SK-N-SH (cell line): Measurements from ENCODE around the gene PLXNB1. TPM values are rescaled to one million over a fixed set of nuclear protein-coding genes. Genes with fewer than 3 reads are reported as not detected.

Source experiments
- CTCF ChIA-PET: fragments of 300-600, 350-600 bp; formaldehyde crosslinking; extraction: SDS; loops from one replicate; lab custom pipeline; 2021; lab: Yijun Ruan, JAX
- POLR2A ChIA-PET: fragments of 350-600 bp; sonication (Branson Sonifier 250); formaldehyde crosslinking; extraction: SDS; loops from one replicate; lab custom pipeline; 2020; ENCODE audit warnings: antibody characterized with exemption, inconsistent platforms; lab: Yijun Ruan, JAX
- DNase-seq: peaks from one replicate; pipeline ENCODE4 v3.0.0; 2012
- H2AFZ ChIP-seq: fragments of 200-600 bp; sonication (generic); 2 replicates; pipeline ENCODE4 v1.8.1; 2016; ENCODE audit warnings: antibody characterized with exemption, mild to moderate bottlenecking, low read depth
- H3F3A ChIP-seq: fragments of 200-600 bp; sonication (generic); replicated peaks from 2 replicates; pipeline ENCODE3; 2016; ENCODE audit warnings: antibody characterized with exemption, mild to moderate bottlenecking; ENCODE audit not compliant: insufficient read depth
- H3K27ac ChIP-seq, 2 experiments: fragments of 200-500 bp in 1 of 2; fragments of 200-600 bp in 1 of 2; sonication (Bioruptor generic) in 1 of 2; sonication (generic), shearing (Covaris generic) in 1 of 2; 2 replicates each; pipeline versions ENCODE4 v1.5.1 to v1.6.1; 2014 to 2016; ENCODE audit warnings: low read depth in 2 of 2, inconsistent platforms in 1 of 2, low read length in 1 of 2, mild to moderate bottlenecking in 1 of 2, mixed read lengths in 1 of 2
- H3K27me3 ChIP-seq: fragments of 200-600 bp; sonication (generic), shearing (Covaris generic); 2 replicates; pipeline ENCODE4 v1.6.1; 2016; ENCODE audit warnings: mixed run types; ENCODE audit not compliant: insufficient read depth
- H3K36me3 ChIP-seq, 2 experiments: fragments of 200-500 bp in 1 of 2; fragments of 200-600 bp in 1 of 2; sonication (Bioruptor generic) in 1 of 2; sonication (generic) in 1 of 2; replicated peaks in 1 of 2; 2 replicates each; pipeline versions ENCODE3 to v1.5.1; 2014 to 2016; ENCODE audit warnings: low read length in 1 of 2, mild to moderate bottlenecking in 1 of 2; ENCODE audit not compliant: insufficient read depth in 2 of 2, control insufficient read depth in 1 of 2
- H3K4me1 ChIP-seq, 2 experiments: fragments of 200-500 bp in 1 of 2; fragments of 200-600 bp in 1 of 2; sonication (Bioruptor generic) in 1 of 2; sonication (generic), shearing (Covaris generic) in 1 of 2; 2 replicates each; pipeline versions ENCODE4 v1.5.1 to v1.6.1; 2014 to 2016; ENCODE audit warnings: low read depth in 1 of 2, low read length in 1 of 2, mixed run types in 1 of 2; ENCODE audit not compliant: insufficient read depth in 2 of 2, control insufficient read depth in 1 of 2
- H3K4me2 ChIP-seq: fragments of 200-600 bp; sonication (generic), shearing (Covaris generic); 2 replicates; pipeline ENCODE4 v1.6.1; 2017; ENCODE audit warnings: mixed run types
- H3K4me3 ChIP-seq, 2 experiments: fragments of 200-500 bp in 1 of 2; fragments of 200-600 bp in 1 of 2; sonication (Bioruptor generic) in 1 of 2; sonication (generic), shearing (Covaris generic) in 1 of 2; 2 replicates each; pipeline versions ENCODE4 v1.5.1 to v1.8.1; 2014 to 2016; ENCODE audit warnings: low read depth in 2 of 2, inconsistent platforms in 1 of 2, low read length in 1 of 2, mild to moderate bottlenecking in 1 of 2, mixed read lengths in 1 of 2, moderate library complexity in 1 of 2
- H3K79me2 ChIP-seq: fragments of 200-600 bp; sonication (generic); 2 replicates; pipeline ENCODE4 v1.8.1; 2017; ENCODE audit warnings: mild to moderate bottlenecking; ENCODE audit not compliant: insufficient read depth
- H3K9ac ChIP-seq: fragments of 200-600 bp; sonication (generic); 2 replicates; pipeline ENCODE4 v1.6.1; 2017; ENCODE audit warnings: mixed run types
- H3K9me2 ChIP-seq: fragments of 200-600 bp; sonication (generic); 2 replicates; pipeline ENCODE4 v1.6.1; 2017; ENCODE audit warnings: mixed run types
- H3K9me3 ChIP-seq: fragments of 200-600 bp; sonication (generic); 2 replicates; pipeline ENCODE4 v1.6.1; 2017; ENCODE audit warnings: mixed run types, mild to moderate bottlenecking, moderate library complexity
- H4K20me1 ChIP-seq: fragments of 200-600 bp; sonication (generic); 2 replicates; pipeline ENCODE4 v1.6.1; 2017; ENCODE audit warnings: mild to moderate bottlenecking, mixed run types; ENCODE audit not compliant: insufficient read depth
- ELF1 ChIP-seq: IDR thresholded peaks from 2 replicates; pipeline ENCODE4 v1.4.0; 2012
- EP300 ChIP-seq, 2 experiments: IDR thresholded peaks; 2 replicates each; pipeline versions ENCODE4 v1.4.0 to v1.6.1; 2012; ENCODE audit warnings: borderline replicate concordance in 1 of 2, low read depth in 1 of 2, low read length in 1 of 2
- FOSL2 ChIP-seq: IDR thresholded peaks from 2 replicates; pipeline ENCODE4 v1.4.0; 2012; ENCODE audit warnings: low read depth, mild to moderate bottlenecking, moderate library complexity, borderline replicate concordance
- FOXM1 ChIP-seq: IDR thresholded peaks from 2 replicates; pipeline ENCODE4 v1.4.0; 2012; ENCODE audit warnings: low read depth, mild to moderate bottlenecking
- IRF3 ChIP-seq: fragments of 150-350 bp; IDR thresholded peaks from 2 replicates; pipeline ENCODE4 v1.6.1; 2016; ENCODE audit warnings: mild to moderate bottlenecking, low read depth, low read length
- JUND ChIP-seq: IDR thresholded peaks from 2 replicates; pipeline ENCODE4 v1.4.0; 2012
- MEF2A ChIP-seq: IDR thresholded peaks from 2 replicates; pipeline ENCODE4 v1.4.0; 2012; ENCODE audit warnings: low read depth, borderline replicate concordance
- MXI1 ChIP-seq: IDR thresholded peaks from 2 replicates; pipeline ENCODE4 v1.6.1; 2012; ENCODE audit warnings: mild to moderate bottlenecking, low read depth, low read length, improper control_type of control experiment
- NFIC ChIP-seq: IDR thresholded peaks from 2 replicates; pipeline ENCODE4 v1.4.0; 2012; ENCODE audit warnings: borderline replicate concordance
- POLR2AphosphoS5 ChIP-seq: IDR thresholded peaks from 2 replicates; pipeline ENCODE4 v1.6.1; 2012; ENCODE audit warnings: low read depth, low read length
- SIN3A ChIP-seq: IDR thresholded peaks from 2 replicates; pipeline ENCODE4 v1.6.1; 2012; ENCODE audit warnings: low read depth, mild to moderate bottlenecking, low read length, moderate library complexity, borderline replicate concordance
- TAF1 ChIP-seq: IDR thresholded peaks from 2 replicates; pipeline ENCODE4 v1.6.1; 2012; ENCODE audit warnings: low read depth, mild to moderate bottlenecking, low read length, moderate library complexity, borderline replicate concordance
- TCF12 ChIP-seq: IDR thresholded peaks from 2 replicates; pipeline ENCODE4 v1.4.0; 2012
- TEAD4 ChIP-seq: IDR thresholded peaks from 2 replicates; pipeline ENCODE4 v1.4.0; 2012; ENCODE audit warnings: mild to moderate bottlenecking, borderline replicate concordance; ENCODE audit not compliant: insufficient read depth
- USF1 ChIP-seq: IDR thresholded peaks from 2 replicates; pipeline ENCODE4 v1.4.0; 2012; ENCODE audit warnings: low read depth, borderline replicate concordance
- YY1 ChIP-seq: IDR thresholded peaks from 2 replicates; pipeline ENCODE4 v1.4.0; 2012; ENCODE audit warnings: low read depth, mild to moderate bottlenecking
- ZBTB33 ChIP-seq: IDR thresholded peaks from 2 replicates; pipeline ENCODE4 v1.4.0; 2012; ENCODE audit warnings: low read depth, borderline replicate concordance
- WGBS: methylation state at CpG from one replicate; pipeline ENCODE4 v1.1.6; 2017; ENCODE audit warnings: low lambda C conversion rate; 5-methylcytosine and 5-hydroxymethylcytosine counted together
- polyA plus RNA-seq, 3 experiments: library from polyadenylated mRNA; depleted of rRNA; stranded (reverse); fragments of >200 nt; gene quantifications; 2 replicates each; pipeline ENCODE4 v1.2.3, GENCODE V29; 2012
- TF ChIP-seq, protein P1 (sequence below): fragments of 200-600 bp; sonication (generic); IDR thresholded peaks from 2 replicates; pipeline ENCODE4 v1.6.1; 2017; ENCODE audit warnings: antibody characterized with exemption, mild to moderate bottlenecking, moderate library complexity

PLXNB1 gene
- polyA plus RNA-seq, 1 of the 3 experiments (the other 2 are of a cell fraction), result 39.8 TPM

GRCh38 chr3:48477959-48478520 lies 48.2 kb upstream of the PLXNB1 start (continued):
- no peak for TF ChIP-seq MEF2A
- TF ChIP-seq FOSL2, result no peak
- TF ChIP-seq SIN3A, result no peak
- no peak for TF ChIP-seq IRF3
- TF ChIP-seq FOXM1, result no peak
- no peak for TF ChIP-seq POLR2AphosphoS5
- TF ChIP-seq, all 33 proteins: peak for 0

DNA sequence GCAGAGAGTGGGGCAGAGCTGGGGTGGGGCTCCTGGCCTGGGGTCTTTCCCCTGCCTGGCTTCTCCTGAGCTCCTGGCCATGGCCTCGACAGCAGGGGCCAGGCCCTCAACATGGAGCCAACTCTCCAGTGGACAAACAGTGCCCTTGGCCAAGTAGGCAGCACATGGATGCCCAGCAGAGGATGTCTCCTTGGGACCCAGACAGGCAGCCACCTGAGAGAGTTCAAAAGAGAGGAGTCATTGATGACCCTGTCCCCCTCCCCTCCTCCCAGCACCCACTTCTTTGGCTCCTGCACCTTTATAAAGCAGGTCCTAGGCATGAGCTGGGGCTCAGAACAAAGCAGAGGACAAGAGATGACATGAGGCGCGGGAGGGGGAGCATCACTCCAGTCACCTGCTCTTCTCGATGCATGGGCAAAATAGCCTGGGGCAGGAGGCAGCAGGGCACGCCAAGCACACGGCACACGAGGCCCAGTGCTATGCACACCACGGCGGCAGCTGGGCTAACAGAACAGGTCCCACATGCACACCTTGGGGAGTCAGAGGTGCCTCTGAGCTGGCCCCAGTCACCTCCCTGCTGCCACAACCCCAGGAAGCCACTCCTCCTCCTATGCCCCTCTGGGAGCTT lies 46.7 kb upstream of the PLXNB1 start:
- Histone ChIP-seq H3K36me3 (no peaks in the 10 kb centered on the region), H3K4me1 (peaks cover 0 to 4% of the 10 kb centered on the region in 2 experiments; a peak in 1 of 4 replicates), H3K9me2 (no peaks in the 10 kb centered on the region), H3K4me3 (no peak overlapping the region), H3K27ac (no peak overlapping the region), H3K9ac (no peak overlapping the region), H3F3A (peaks cover 7% of the 10 kb centered on the region), H2AFZ (no peak overlapping the region), H3K9me3 (no peaks in the 10 kb centered on the region), H4K20me1 (no peaks in the 10 kb centered on the region), H3K79me2 (peaks cover 14% of the 10 kb centered on the region), H3K4me2 (no peak overlapping the region), H3K27me3 (no peaks in the 10 kb centered on the region)
- WGBS, result 80% methylated on average over 1 of the region's 9 CpGs
- CTCF ChIA-PET, result interaction anchor here (0.8 to 1.3 kb wide), 3 partner anchors 11 to 31 kb away, joined by 3 to 4 read pairs (median 4); a partner anchor contains a TSS
- peak; percentile 15 for DNase-seq
- POLR2A ChIA-PET, result no interaction called here
- no peak for TF ChIP-seq POLR2AphosphoS5
- no peak for TF ChIP-seq JUND
- no peak for TF ChIP-seq FOXM1
- TF ChIP-seq TAF1, result no peak
- TF ChIP-seq TEAD4, result no peak
- no peak for TF ChIP-seq ELF1
- TF ChIP-seq USF1, result no peak
- TF ChIP-seq YY1, result no peak

- H3K9me3 ChIP-seq, result no peaks in the 10 kb centered on the region
- DNase-seq, result no peak
- peaks cover 27% of the 10 kb centered on the region for H3K79me2 ChIP-seq
- no peaks in the 10 kb centered on the region for H3K9me2 ChIP-seq
- H2AFZ ChIP-seq, result no peak overlapping the region
- no peaks in the 10 kb centered on the region for H3K36me3 ChIP-seq
- H3K4me3 ChIP-seq, result no peak overlapping the region
- no peaks in the 10 kb centered on the region for H4K20me1 ChIP-seq
- no peak overlapping the region for H3K27ac ChIP-seq
- peaks cover 0 to 6% of the 10 kb centered on the region in 2 experiments; a peak in 1 of 4 replicates for H3K4me1 ChIP-seq
- no peak overlapping the region for H3K9ac ChIP-seq
- ChIA-PET POLR2A (no interaction called here), CTCF (interaction anchor here (0.9 to 6.4 kb wide), 4 partner anchors 9 to 79 kb away, joined by 3 to 27 read pairs (median 10); a partner anchor contains a TSS)
- 95% methylated on average over 11 of the region's 11 CpGs for WGBS
- no peak overlapping the region for H3K4me2 ChIP-seq
- H3K27me3 ChIP-seq, result no peaks in the 10 kb centered on the region
- peaks cover 7% of the 10 kb centered on the region for H3F3A ChIP-seq
- TF ChIP-seq NFIC, result no peak
- no peak for TF ChIP-seq YY1
- no peak for TF ChIP-seq ELF1
- no peak for TF ChIP-seq FOXM1
- TF ChIP-seq ZBTB33, result no peak
- TF ChIP-seq EP300 (IDR thresholded peaks at IDR 0.05; ENCODE audit: borderline replicate concordance in 1 of 2, low read depth in 1 of 2, low read length in 1 of 2), result no peak
- TF ChIP-seq, protein P1, sequence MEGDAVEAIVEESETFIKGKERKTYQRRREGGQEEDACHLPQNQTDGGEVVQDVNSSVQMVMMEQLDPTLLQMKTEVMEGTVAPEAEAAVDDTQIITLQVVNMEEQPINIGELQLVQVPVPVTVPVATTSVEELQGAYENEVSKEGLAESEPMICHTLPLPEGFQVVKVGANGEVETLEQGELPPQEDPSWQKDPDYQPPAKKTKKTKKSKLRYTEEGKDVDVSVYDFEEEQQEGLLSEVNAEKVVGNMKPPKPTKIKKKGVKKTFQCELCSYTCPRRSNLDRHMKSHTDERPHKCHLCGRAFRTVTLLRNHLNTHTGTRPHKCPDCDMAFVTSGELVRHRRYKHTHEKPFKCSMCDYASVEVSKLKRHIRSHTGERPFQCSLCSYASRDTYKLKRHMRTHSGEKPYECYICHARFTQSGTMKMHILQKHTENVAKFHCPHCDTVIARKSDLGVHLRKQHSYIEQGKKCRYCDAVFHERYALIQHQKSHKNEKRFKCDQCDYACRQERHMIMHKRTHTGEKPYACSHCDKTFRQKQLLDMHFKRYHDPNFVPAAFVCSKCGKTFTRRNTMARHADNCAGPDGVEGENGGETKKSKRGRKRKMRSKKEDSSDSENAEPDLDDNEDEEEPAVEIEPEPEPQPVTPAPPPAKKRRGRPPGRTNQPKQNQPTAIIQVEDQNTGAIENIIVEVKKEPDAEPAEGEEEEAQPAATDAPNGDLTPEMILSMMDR, result no peak
- TF ChIP-seq TAF1, result no peak
- TF ChIP-seq SIN3A, result no peak
- no peak for TF ChIP-seq JUND
- no peak for TF ChIP-seq MXI1
- no peak for TF ChIP-seq MEF2A
- TF ChIP-seq FOSL2, result no peak
- no peak for TF ChIP-seq TCF12
Measured at GRCh38 chr3:48475188-48475587, 45.3 kb upstream of the PLXNB1 start.
